ENCODE results near the gene LLPH. TPM values are rescaled to one million over a fixed set of nuclear protein-coding genes. Genes with fewer than 3 reads are reported as not detected.

LLPH gene
- total RNA-seq, 1 experiment from 2014 or later: 32.3 TPM

GRCh38 chr12:66119229-66119869 lies 11.2 kb downstream of the LLPH start:
- H3K36me3 Mint-ChIP-seq (ENCODE audit: insufficient read depth, unreplicated experiment): peaks cover 9% of the 10 kb centered on the region
- intact Hi-C loops (cut with micrococcal nuclease; ENCODE audit: unreplicated experiment): no loop called here
- Histone ChIP-seq H3K9me3 (no peaks in the 10 kb centered on the region), H3K4me3 (ENCODE audit: low read depth, low read length) (no peak overlapping the region), H3K27me3 (replicated peaks; ENCODE audit: control insufficient read depth, insufficient read depth, low read length) (no peaks in the 10 kb centered on the region), H3K4me1 (no peaks in the 10 kb centered on the region), H3K36me3 (ENCODE audit: control insufficient read depth, insufficient read depth, low read length) (peaks cover 1% of the 10 kb centered on the region)
- H3K4me3 Mint-ChIP-seq (ENCODE audit: unreplicated experiment): no peak overlapping the region
- CTCF ChIA-PET: no interaction called here
- H3K27me3 Mint-ChIP-seq (ENCODE audit: insufficient read depth, unreplicated experiment): no peaks in the 10 kb centered on the region
- TF ChIP-seq CTCF (IDR thresholded peaks at IDR 0.05; ENCODE audit: insufficient read depth in 1 of 2, low read depth in 1 of 2, low read length in 1 of 2, severe bottlenecking in 1 of 2, unreplicated experiment in 1 of 2): no peak
- H3K4me1 Mint-ChIP-seq (ENCODE audit: low read depth, unreplicated experiment): no peaks in the 10 kb centered on the region
- POLR2A ChIA-PET: interaction anchor here (0.8 kb wide), 1 partner anchor 11 kb away, joined by 3 read pairs; the partner anchor contains the start of gene LLPH
- no peak overlapping the region for H3K27ac Mint-ChIP-seq (ENCODE audit: unreplicated experiment)
- no peaks in the 10 kb centered on the region for H3K9me3 Mint-ChIP-seq (ENCODE audit: unreplicated experiment)
- no peak for DNase-seq
- BruUV-seq (replicated peaks): no TSS peak

- no peaks in the 10 kb centered on the region for H3K36me3 Mint-ChIP-seq (ENCODE audit: insufficient read depth, unreplicated experiment)
- H3K27ac Mint-ChIP-seq (ENCODE audit: unreplicated experiment): no peak overlapping the region
- H3K4me1 Mint-ChIP-seq (ENCODE audit: low read depth, unreplicated experiment): no peaks in the 10 kb centered on the region
- CTCF ChIA-PET: interaction anchor here (0.6 to 0.7 kb wide), 4 partner anchors 72 to 1017 kb away, joined by 3 to 5 read pairs (median 3); no protein-coding TSS in a partner anchor
- BruUV-seq (replicated peaks): no TSS peak
- H3K4me3 Mint-ChIP-seq (ENCODE audit: unreplicated experiment): no peak overlapping the region
- Histone ChIP-seq H3K4me3 (ENCODE audit: low read depth, low read length) (no peak overlapping the region), H3K4me1 (no peaks in the 10 kb centered on the region), H3K27me3 (replicated peaks; ENCODE audit: control insufficient read depth, insufficient read depth, low read length) (no peaks in the 10 kb centered on the region), H3K9me3 (no peaks in the 10 kb centered on the region), H3K36me3 (ENCODE audit: control insufficient read depth, insufficient read depth, low read length) (no peaks in the 10 kb centered on the region)
- no peaks in the 10 kb centered on the region for H3K9me3 Mint-ChIP-seq (ENCODE audit: unreplicated experiment)
- no peak for DNase-seq
- TF ChIP-seq CTCF (IDR thresholded peaks at IDR 0.05; ENCODE audit: insufficient read depth in 1 of 2, low read depth in 1 of 2, low read length in 1 of 2, severe bottlenecking in 1 of 2, unreplicated experiment in 1 of 2): no peak
- no peaks in the 10 kb centered on the region for H3K27me3 Mint-ChIP-seq (ENCODE audit: insufficient read depth, unreplicated experiment)
- POLR2A ChIA-PET: no interaction called here
- intact Hi-C loops (cut with micrococcal nuclease; ENCODE audit: unreplicated experiment): no loop called here
Observed at GRCh38 chr12:66118240-66118891, 12.2 kb downstream of the LLPH start.

DNA sequence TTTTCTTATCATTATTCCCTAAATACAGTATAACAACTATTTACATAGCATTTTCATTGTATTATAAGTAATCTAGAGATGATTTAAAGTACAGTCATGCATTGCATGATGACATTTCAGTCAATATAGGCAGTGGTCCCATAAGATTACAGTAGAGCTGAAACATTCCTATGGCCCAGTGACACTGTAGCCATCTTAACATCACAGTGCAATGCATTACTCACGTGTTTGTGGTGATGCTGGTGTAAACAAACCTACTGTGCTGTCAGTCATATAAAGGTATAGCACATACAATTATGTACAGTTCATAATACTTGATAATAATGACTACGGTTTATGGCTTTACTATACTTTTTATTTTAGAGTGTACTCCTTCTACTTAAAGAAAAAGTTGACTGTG lies 13.3 kb downstream of the LLPH start:
- H3K4me1 Mint-ChIP-seq (ENCODE audit: low read depth, unreplicated experiment): no peaks in the 10 kb centered on the region
- no peaks in the 10 kb centered on the region for H3K27me3 Mint-ChIP-seq (ENCODE audit: insufficient read depth, unreplicated experiment)
- H3K27me3 ChIP-seq (replicated peaks; ENCODE audit: control insufficient read depth, insufficient read depth, low read length): no peaks in the 10 kb centered on the region
- no peak overlapping the region for H3K4me3 ChIP-seq (ENCODE audit: low read depth, low read length)
- no peaks in the 10 kb centered on the region for H3K36me3 Mint-ChIP-seq (ENCODE audit: insufficient read depth, unreplicated experiment)
- no peaks in the 10 kb centered on the region for H3K36me3 ChIP-seq (ENCODE audit: control insufficient read depth, insufficient read depth, low read length)
- H3K4me3 Mint-ChIP-seq (ENCODE audit: unreplicated experiment): no peak overlapping the region
- H3K27ac Mint-ChIP-seq (ENCODE audit: unreplicated experiment): no peak overlapping the region
- no peaks in the 10 kb centered on the region for H3K9me3 Mint-ChIP-seq (ENCODE audit: unreplicated experiment)
- CTCF ChIA-PET: no interaction called here
- DNase-seq: no peak
- intact Hi-C loops (cut with micrococcal nuclease; ENCODE audit: unreplicated experiment): no loop called here
- no peaks in the 10 kb centered on the region for H3K9me3 ChIP-seq
- TF ChIP-seq CTCF (IDR thresholded peaks at IDR 0.05; ENCODE audit: insufficient read depth in 1 of 2, low read depth in 1 of 2, low read length in 1 of 2, severe bottlenecking in 1 of 2, unreplicated experiment in 1 of 2): no peak
- POLR2A ChIA-PET: no interaction called here
- no peaks in the 10 kb centered on the region for H3K4me1 ChIP-seq
- BruUV-seq (replicated peaks): no TSS peak
